HCT116 (cell line): ENCODE measurements around the gene ZNG1E. TPM values are rescaled to one million over a fixed set of nuclear protein-coding genes. Genes with fewer than 3 reads are reported as not detected.
"Not testable (repeated sequence)": the region's sequence is repeated elsewhere in the genome, so short reads cannot be mapped to it uniquely, and the experiment has no call there.

ENCODE experiments used
- ATAC-seq: fragments of 200-7000 bp; cut with Tn5 transposase; 2 replicates; pipeline ENCODE4 v1.9.1; 2020; ENCODE audit warnings: mild to moderate bottlenecking, moderate library complexity
- BruUV-seq: library from RNA; stranded (reverse); fragments of 400-500 nt; replicated peaks from 2 replicates; lab custom pipeline; 2021; lab: Mats Ljungman, UMichigan
- CTCF ChIA-PET: fragments of 300-600 bp; sonication (Branson Sonifier 250); formaldehyde crosslinking; loops from one replicate; lab custom pipeline; 2021; ENCODE audit warnings: antibody characterized with exemption; lab: Charles Lee
- POLR2A ChIA-PET: fragments of 300-600, 350-600 bp; sonication (Branson Sonifier 250); formaldehyde crosslinking; loops from one replicate; lab custom pipeline; 2021; ENCODE audit warnings: antibody characterized with exemption; lab: Charles Lee
- RAD21 ChIA-PET, 2 experiments: fragments of 300-600 bp; sonication (Branson Sonifier 250); formaldehyde crosslinking; loops; one replicate each; lab custom pipeline; 2023; ENCODE audit warnings: low total read pairs in 2 of 2; ENCODE audit not compliant: uncharacterized antibody in 2 of 2, unreplicated experiment in 2 of 2, low non-redundant PET in 1 of 2; lab: Charles Lee
- DNase-seq: peaks from one replicate; pipeline ENCODE4 v3.0.0-alpha.2; 2010; ENCODE audit warnings: low read depth, low spot score
- H2AFZ ChIP-seq: fragments of 200-600 bp; shearing (Covaris generic), sonication (generic); 2 replicates; pipeline ENCODE4 v1.6.1; 2017; ENCODE audit warnings: low read depth, mixed run types, mixed read lengths, antibody characterized with exemption, low read length; ENCODE audit not compliant: poor library complexity, severe bottlenecking
- H3K27ac ChIP-seq: 2 replicates; pipeline ENCODE4 v1.5.1; 2012; ENCODE audit warnings: low read depth, low read length
- H3K27me3 ChIP-seq: fragments of 200-600 bp; sonication (generic); 2 replicates; pipeline ENCODE4 v1.6.1; 2016; ENCODE audit warnings: mixed run types, low read length, mixed read lengths; ENCODE audit not compliant: insufficient read depth
- H3K36me3 ChIP-seq, 2 experiments: fragments of 200-500 bp in 1 of 2; fragments of 200-600 bp in 1 of 2; sonication (Bioruptor generic) in 1 of 2; sonication (generic) in 1 of 2; 2 replicates each; pipeline versions ENCODE4 v1.5.1 to v1.6.1; 2014 to 2016; ENCODE audit warnings: low read length in 2 of 2, inconsistent platforms in 1 of 2, mixed read lengths in 1 of 2, mixed run types in 1 of 2; ENCODE audit not compliant: insufficient read depth in 2 of 2, control insufficient read depth in 1 of 2
- H3K4me1 ChIP-seq, 2 experiments: fragments of 200-600 bp in 1 of 2; sonication (generic) in 1 of 2; 2 replicates each; pipeline versions ENCODE4 v1.5.1 to v1.6.1; 2012 to 2017; ENCODE audit warnings: low read length in 2 of 2, inconsistent platforms in 1 of 2, mild to moderate bottlenecking in 1 of 2, mixed read lengths in 1 of 2, mixed run types in 1 of 2, moderate library complexity in 1 of 2; ENCODE audit not compliant: insufficient read depth in 2 of 2, control insufficient read depth in 1 of 2
- H3K4me2 ChIP-seq: fragments of 200-600 bp; sonication (generic); 2 replicates; pipeline ENCODE4 v1.6.1; 2017; ENCODE audit warnings: mixed run types, low read length, mixed read lengths
- H3K4me3 ChIP-seq, 2 experiments: fragments of 200-600 bp in 1 of 2; sonication (generic) in 1 of 2; replicated peaks in 1 of 2; 2 replicates each; pipeline ENCODE4 v1.5.1; 2011 to 2016; ENCODE audit warnings: low read length in 2 of 2, control low read depth in 1 of 2, low read depth in 1 of 2, mild to moderate bottlenecking in 1 of 2, mixed read lengths in 1 of 2, mixed run types in 1 of 2
- H3K79me2 ChIP-seq: fragments of 200-600 bp; sonication (generic); 2 replicates; pipeline ENCODE4 v1.6.1; 2017; ENCODE audit warnings: mild to moderate bottlenecking, mixed run types, low read length, moderate library complexity, mixed read lengths; ENCODE audit not compliant: insufficient read depth
- H3K9ac ChIP-seq: fragments of 200-600 bp; sonication (generic); 2 replicates; pipeline ENCODE4 v1.6.1; 2016; ENCODE audit warnings: low read length, mixed read lengths
- H3K9me2 ChIP-seq: fragments of 200-600 bp; sonication (generic), shearing (Covaris generic); 2 replicates; pipeline ENCODE4 v1.6.1; 2017; ENCODE audit warnings: mixed run types, mild to moderate bottlenecking, moderate library complexity; ENCODE audit not compliant: insufficient read depth
- H3K9me3 ChIP-seq, 2 experiments: fragments of 200-500 bp in 1 of 2; fragments of 200-600 bp in 1 of 2; sonication (Bioruptor generic) in 1 of 2; sonication (generic) in 1 of 2; 2 replicates each; pipeline ENCODE4 v1.6.1; 2014 to 2017; ENCODE audit warnings: low read length in 2 of 2, mixed read lengths in 2 of 2, inconsistent platforms in 1 of 2, low read depth in 1 of 2, mild to moderate bottlenecking in 1 of 2, mixed run types in 1 of 2, moderate library complexity in 1 of 2; ENCODE audit not compliant: control insufficient read depth in 1 of 2, insufficient read depth in 1 of 2
- H4K20me1 ChIP-seq: fragments of 200-600 bp; sonication (generic), shearing (Covaris generic); 2 replicates; pipeline ENCODE4 v1.6.1; 2017; ENCODE audit warnings: mixed run types, mild to moderate bottlenecking, moderate library complexity; ENCODE audit not compliant: insufficient read depth
- CTCF ChIP-seq, 3 experiments: fragments of 200-600 bp in 1 of 3; sonication (generic) in 1 of 3; IDR thresholded peaks in 2 of 3; conservative IDR thresholded peaks in 1 of 3; 2 replicates each; pipeline ENCODE4 v1.5.1; 2012 to 2017; ENCODE audit warnings: low read depth in 2 of 3, low read length in 2 of 3, antibody characterized with exemption in 1 of 3, borderline replicate concordance in 1 of 3, control low read depth in 1 of 3, mild to moderate bottlenecking in 1 of 3, mixed read lengths in 1 of 3, mixed run types in 1 of 3, moderate library complexity in 1 of 3; ENCODE audit not compliant: insufficient read depth in 1 of 3
- RAD21 ChIP-seq: IDR thresholded peaks from 2 replicates; pipeline ENCODE4 v1.6.1; 2012; ENCODE audit warnings: low read depth, mild to moderate bottlenecking
- SRF ChIP-seq: IDR thresholded peaks from 2 replicates; pipeline ENCODE4 v1.6.1; 2012; ENCODE audit warnings: low read depth
- intact Hi-C: fragments of 100-400 bp; cut with micrococcal nuclease; formaldehyde crosslinking; loops from 2 replicates; pipeline ENCODE4 v1.10.0; 2022
- total RNA-seq: library from RNA; stranded (reverse); gene quantifications from one replicate; pipeline ENCODE4 v1.2.1, GENCODE V29; 2021; ENCODE audit not compliant: unreplicated experiment

The ZNG1E gene
- total RNA-seq, 1 experiment from 2014 or later: 84.9 TPM

- peak overlapping the region; percentile 45 to 52 for H3K4me3 ChIP-seq
- H3K27ac ChIP-seq, POLR2A ChIA-PET, H3K9me3 ChIP-seq, DNase-seq, ATAC-seq, H3K27me3 ChIP-seq, RAD21 ChIA-PET, H2AFZ ChIP-seq, H3K4me1 ChIP-seq, H4K20me1 ChIP-seq, intact Hi-C loops, CTCF ChIA-PET, H3K36me3 ChIP-seq, H3K9me2 ChIP-seq, H3K79me2 ChIP-seq: not testable (repeated sequence)
- H3K9ac ChIP-seq: peak overlapping the region; percentile 49
- peak overlapping the region; percentile 43 for H3K4me2 ChIP-seq
- TF ChIP-seq SRF: peak; percentile 29; the same call in 1 of the 2 replicates
- TSS peak; percentile 63 for BruUV-seq
These were observed 661 bp downstream of the ZNG1E start for GRCh38 chr9:65676389-65676788.

- intact Hi-C loops, H4K20me1 ChIP-seq, H3K27me3 ChIP-seq, H3K4me3 ChIP-seq, H2AFZ ChIP-seq, H3K4me1 ChIP-seq, H3K9ac ChIP-seq, BruUV-seq, H3K36me3 ChIP-seq, H3K27ac ChIP-seq, RAD21 ChIA-PET, CTCF ChIA-PET, DNase-seq, POLR2A ChIA-PET, H3K9me3 ChIP-seq, ATAC-seq, H3K79me2 ChIP-seq, H3K4me2 ChIP-seq, H3K9me2 ChIP-seq: not testable (repeated sequence)
- TF ChIP-seq CTCF (IDR thresholded peaks at IDR 0.05 in 2 of 3, conservative IDR thresholded peaks at IDR 0.05 in 1 of 3; ENCODE audit: borderline replicate concordance in 1 of 3, insufficient read depth in 1 of 3, low read depth in 2 of 3, low read length in 2 of 3) (peak in 1 of 3 experiments; percentile 29; a peak in 1 of 6 replicates), RAD21 (peak; percentile 15; the same call in 1 of the 2 replicates)
These were observed 2.8 kb downstream of the ZNG1E start for GRCh38 chr9:65678533-65678932.

- H2AFZ ChIP-seq, H3K4me1 ChIP-seq, CTCF ChIA-PET, H3K79me2 ChIP-seq, RAD21 ChIA-PET, H3K4me3 ChIP-seq, H4K20me1 ChIP-seq, H3K4me2 ChIP-seq, intact Hi-C loops, POLR2A ChIA-PET, H3K9me2 ChIP-seq, H3K36me3 ChIP-seq, BruUV-seq, H3K9me3 ChIP-seq, DNase-seq, H3K27me3 ChIP-seq, H3K27ac ChIP-seq, ATAC-seq, H3K9ac ChIP-seq: not testable (repeated sequence)
These were observed 27.8 kb downstream of the ZNG1E start for GRCh38 chr9:65703550-65703949.

GRCh38 chr9:65714445-65714844 is 38.7 kb downstream of the ZNG1E start:
- H2AFZ ChIP-seq, H4K20me1 ChIP-seq, H3K9me3 ChIP-seq, H3K36me3 ChIP-seq, H3K27ac ChIP-seq, H3K27me3 ChIP-seq, DNase-seq, H3K4me3 ChIP-seq, H3K79me2 ChIP-seq, intact Hi-C loops, POLR2A ChIA-PET, ATAC-seq, H3K9me2 ChIP-seq, H3K4me2 ChIP-seq, BruUV-seq, H3K9ac ChIP-seq, RAD21 ChIA-PET, CTCF ChIA-PET, H3K4me1 ChIP-seq: not testable (repeated sequence)
